SK-N-SH treated with all-trans-retinoic acid at 6 μM for 48 hours (cell line): ENCODE results near the gene TNS1.

Source experiments
- ATAC-seq: fragments of 200-7000 bp; cut with Tn5 transposase; 3 replicates; pipeline ENCODE4 v1.9.1; 2020; ENCODE audit warnings: mild to moderate bottlenecking, moderate library complexity
- ARNTL ChIP-seq: fragments of 450-650 bp; formaldehyde crosslinking; IDR thresholded peaks from 2 replicates; pipeline ENCODE4 v1.5.0; 2020; ENCODE audit warnings: low read depth, mild to moderate bottlenecking, moderate library complexity, borderline replicate concordance
- CSDC2 ChIP-seq: fragments of 250-450 bp; sonication (Bioruptor Pico); IDR thresholded peaks from 2 replicates; pipeline ENCODE4 v1.5.0; 2020; ENCODE audit warnings: mild to moderate bottlenecking, moderate library complexity
- GLIS3 ChIP-seq: fragments of 250-450 bp; sonication (Bioruptor Pico); IDR thresholded peaks from 2 replicates; pipeline ENCODE4 v1.5.0; 2020; ENCODE audit warnings: mild to moderate bottlenecking, moderate library complexity
- ISL1 ChIP-seq: fragments of 250-450 bp; sonication (Bioruptor Pico); IDR thresholded peaks from 2 replicates; pipeline ENCODE4 v2.1.2; 2022; ENCODE audit warnings: mild to moderate bottlenecking, moderate library complexity
- OSR1 ChIP-seq: fragments of 250-450 bp; sonication (Bioruptor Pico); IDR thresholded peaks from 2 replicates; pipeline ENCODE4 v1.8.0; 2022; ENCODE audit warnings: moderate library complexity, mild to moderate bottlenecking, inconsistent platforms
- PPARA ChIP-seq: fragments of 250-450 bp; sonication (Bioruptor Pico); IDR thresholded peaks from 2 replicates; pipeline ENCODE4 v1.5.0; 2020; ENCODE audit warnings: mild to moderate bottlenecking, borderline replicate concordance
- RARB ChIP-seq: fragments of 250-450 bp; sonication (Bioruptor Pico); IDR thresholded peaks from 2 replicates; pipeline ENCODE4 v1.8.0; 2021; ENCODE audit warnings: mild to moderate bottlenecking, moderate library complexity
- SNAI2 ChIP-seq: fragments of 250-450 bp; sonication (Bioruptor Pico); IDR thresholded peaks from 2 replicates; pipeline ENCODE4 v1.5.0; 2020; ENCODE audit warnings: mild to moderate bottlenecking, moderate library complexity
- TOX ChIP-seq: fragments of 250-450 bp; sonication (Bioruptor Pico); IDR thresholded peaks from 2 replicates; pipeline ENCODE4 v1.8.0; 2021; ENCODE audit warnings: mild to moderate bottlenecking, moderate library complexity, borderline replicate concordance
- ZC3H10 ChIP-seq: fragments of 250-450 bp; sonication (Bioruptor Pico); IDR thresholded peaks from 2 replicates; pipeline ENCODE4 v1.5.1; 2021; ENCODE audit warnings: mild to moderate bottlenecking, moderate library complexity
- ZFP30 ChIP-seq: fragments of 450-650 bp; formaldehyde crosslinking; IDR thresholded peaks from 2 replicates; pipeline ENCODE4 v1.5.0; 2022; ENCODE audit warnings: mild to moderate bottlenecking, moderate library complexity
- ZNF565 ChIP-seq: fragments of 450-650 bp; formaldehyde crosslinking; conservative IDR thresholded peaks from 2 replicates; pipeline ENCODE4 v1.5.0; 2020; ENCODE audit warnings: low read depth, mild to moderate bottlenecking, moderate library complexity
- ZNF70 ChIP-seq: fragments of 450-650 bp; formaldehyde crosslinking; IDR thresholded peaks from 2 replicates; pipeline ENCODE4 v1.5.0; 2020; ENCODE audit warnings: mild to moderate bottlenecking, moderate library complexity
- ZNF8 ChIP-seq: fragments of 450-650 bp; formaldehyde crosslinking; IDR thresholded peaks from 2 replicates; pipeline ENCODE4 v1.5.0; 2020; ENCODE audit warnings: mild to moderate bottlenecking, moderate library complexity
- TF ChIP-seq, protein P1 (sequence below): fragments of 250-450 bp; sonication (Bioruptor Pico); IDR thresholded peaks from 2 replicates; pipeline ENCODE4 v1.5.1; 2020; ENCODE audit warnings: low read depth, mild to moderate bottlenecking, moderate library complexity
- TF ChIP-seq, protein P2 (sequence below): fragments of 250-450 bp; sonication (Bioruptor Pico); IDR thresholded peaks from 2 replicates; pipeline ENCODE4 v1.8.0; 2021; ENCODE audit warnings: low read depth, mild to moderate bottlenecking, moderate library complexity, borderline replicate concordance
- TF ChIP-seq, protein P3 (sequence below): fragments of 250-450 bp; sonication (Bioruptor Pico); IDR thresholded peaks from 2 replicates; pipeline ENCODE4 v1.5.0; 2020; ENCODE audit warnings: mild to moderate bottlenecking, moderate library complexity
- TF ChIP-seq, protein P4 (sequence below): fragments of 250-450 bp; sonication (Bioruptor Pico); IDR thresholded peaks from 2 replicates; pipeline ENCODE4 v1.8.0; 2020; ENCODE audit warnings: mild to moderate bottlenecking, moderate library complexity, borderline replicate concordance

Gene TNS1

GRCh38 chr2:217842017-217842416, 160.8 kb downstream of the TNS1 start:
- no peak for ATAC-seq
- TF ChIP-seq RARB (CRISPR knock-in tag) (no peak), CSDC2 (CRISPR knock-in tag) (no peak), ZNF565 (CRISPR knock-in tag) (no peak), ISL1 (no peak), ZNF8 (CRISPR knock-in tag) (no peak), GLIS3 (CRISPR knock-in tag) (no peak), ZNF70 (CRISPR knock-in tag) (no peak), OSR1 (CRISPR knock-in tag) (no peak)
- TF ChIP-seq, protein P1, sequence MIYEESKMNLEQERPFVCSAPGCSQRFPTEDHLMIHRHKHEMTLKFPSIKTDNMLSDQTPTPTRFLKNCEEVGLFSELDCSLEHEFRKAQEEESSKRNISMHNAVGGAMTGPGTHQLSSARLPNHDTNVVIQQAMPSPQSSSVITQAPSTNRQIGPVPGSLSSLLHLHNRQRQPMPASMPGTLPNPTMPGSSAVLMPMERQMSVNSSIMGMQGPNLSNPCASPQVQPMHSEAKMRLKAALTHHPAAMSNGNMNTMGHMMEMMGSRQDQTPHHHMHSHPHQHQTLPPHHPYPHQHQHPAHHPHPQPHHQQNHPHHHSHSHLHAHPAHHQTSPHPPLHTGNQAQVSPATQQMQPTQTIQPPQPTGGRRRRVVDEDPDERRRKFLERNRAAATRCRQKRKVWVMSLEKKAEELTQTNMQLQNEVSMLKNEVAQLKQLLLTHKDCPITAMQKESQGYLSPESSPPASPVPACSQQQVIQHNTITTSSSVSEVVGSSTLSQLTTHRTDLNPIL: no peak
- TF ChIP-seq, protein P2, sequence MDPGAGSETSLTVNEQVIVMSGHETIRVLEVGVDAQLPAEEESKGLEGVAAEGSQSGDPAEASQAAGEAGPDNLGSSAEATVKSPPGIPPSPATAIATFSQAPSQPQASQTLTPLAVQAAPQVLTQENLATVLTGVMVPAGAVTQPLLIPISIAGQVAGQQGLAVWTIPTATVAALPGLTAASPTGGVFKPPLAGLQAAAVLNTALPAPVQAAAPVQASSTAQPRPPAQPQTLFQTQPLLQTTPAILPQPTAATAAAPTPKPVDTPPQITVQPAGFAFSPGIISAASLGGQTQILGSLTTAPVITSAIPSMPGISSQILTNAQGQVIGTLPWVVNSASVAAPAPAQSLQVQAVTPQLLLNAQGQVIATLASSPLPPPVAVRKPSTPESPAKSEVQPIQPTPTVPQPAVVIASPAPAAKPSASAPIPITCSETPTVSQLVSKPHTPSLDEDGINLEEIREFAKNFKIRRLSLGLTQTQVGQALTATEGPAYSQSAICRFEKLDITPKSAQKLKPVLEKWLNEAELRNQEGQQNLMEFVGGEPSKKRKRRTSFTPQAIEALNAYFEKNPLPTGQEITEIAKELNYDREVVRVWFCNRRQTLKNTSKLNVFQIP (CRISPR knock-in tag): no peak

- no peak; the same call in 2 of the 3 replicates for ATAC-seq
- TF ChIP-seq SNAI2 (CRISPR knock-in tag): no peak
- no peak for TF ChIP-seq RARB (CRISPR knock-in tag)
- no peak for TF ChIP-seq ZNF70 (CRISPR knock-in tag)
- TF ChIP-seq, protein P3, sequence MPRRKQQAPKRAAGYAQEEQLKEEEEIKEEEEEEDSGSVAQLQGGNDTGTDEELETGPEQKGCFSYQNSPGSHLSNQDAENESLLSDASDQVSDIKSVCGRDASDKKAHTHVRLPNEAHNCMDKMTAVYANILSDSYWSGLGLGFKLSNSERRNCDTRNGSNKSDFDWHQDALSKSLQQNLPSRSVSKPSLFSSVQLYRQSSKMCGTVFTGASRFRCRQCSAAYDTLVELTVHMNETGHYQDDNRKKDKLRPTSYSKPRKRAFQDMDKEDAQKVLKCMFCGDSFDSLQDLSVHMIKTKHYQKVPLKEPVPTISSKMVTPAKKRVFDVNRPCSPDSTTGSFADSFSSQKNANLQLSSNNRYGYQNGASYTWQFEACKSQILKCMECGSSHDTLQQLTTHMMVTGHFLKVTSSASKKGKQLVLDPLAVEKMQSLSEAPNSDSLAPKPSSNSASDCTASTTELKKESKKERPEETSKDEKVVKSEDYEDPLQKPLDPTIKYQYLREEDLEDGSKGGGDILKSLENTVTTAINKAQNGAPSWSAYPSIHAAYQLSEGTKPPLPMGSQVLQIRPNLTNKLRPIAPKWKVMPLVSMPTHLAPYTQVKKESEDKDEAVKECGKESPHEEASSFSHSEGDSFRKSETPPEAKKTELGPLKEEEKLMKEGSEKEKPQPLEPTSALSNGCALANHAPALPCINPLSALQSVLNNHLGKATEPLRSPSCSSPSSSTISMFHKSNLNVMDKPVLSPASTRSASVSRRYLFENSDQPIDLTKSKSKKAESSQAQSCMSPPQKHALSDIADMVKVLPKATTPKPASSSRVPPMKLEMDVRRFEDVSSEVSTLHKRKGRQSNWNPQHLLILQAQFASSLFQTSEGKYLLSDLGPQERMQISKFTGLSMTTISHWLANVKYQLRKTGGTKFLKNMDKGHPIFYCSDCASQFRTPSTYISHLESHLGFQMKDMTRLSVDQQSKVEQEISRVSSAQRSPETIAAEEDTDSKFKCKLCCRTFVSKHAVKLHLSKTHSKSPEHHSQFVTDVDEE (CRISPR knock-in tag): no peak
- TF ChIP-seq, protein P4, sequence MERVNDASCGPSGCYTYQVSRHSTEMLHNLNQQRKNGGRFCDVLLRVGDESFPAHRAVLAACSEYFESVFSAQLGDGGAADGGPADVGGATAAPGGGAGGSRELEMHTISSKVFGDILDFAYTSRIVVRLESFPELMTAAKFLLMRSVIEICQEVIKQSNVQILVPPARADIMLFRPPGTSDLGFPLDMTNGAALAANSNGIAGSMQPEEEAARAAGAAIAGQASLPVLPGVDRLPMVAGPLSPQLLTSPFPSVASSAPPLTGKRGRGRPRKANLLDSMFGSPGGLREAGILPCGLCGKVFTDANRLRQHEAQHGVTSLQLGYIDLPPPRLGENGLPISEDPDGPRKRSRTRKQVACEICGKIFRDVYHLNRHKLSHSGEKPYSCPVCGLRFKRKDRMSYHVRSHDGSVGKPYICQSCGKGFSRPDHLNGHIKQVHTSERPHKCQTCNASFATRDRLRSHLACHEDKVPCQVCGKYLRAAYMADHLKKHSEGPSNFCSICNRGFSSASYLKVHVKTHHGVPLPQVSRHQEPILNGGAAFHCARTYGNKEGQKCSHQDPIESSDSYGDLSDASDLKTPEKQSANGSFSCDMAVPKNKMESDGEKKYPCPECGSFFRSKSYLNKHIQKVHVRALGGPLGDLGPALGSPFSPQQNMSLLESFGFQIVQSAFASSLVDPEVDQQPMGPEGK: no peak
- no peak for TF ChIP-seq ZNF8 (CRISPR knock-in tag)
- TF ChIP-seq OSR1 (CRISPR knock-in tag): no peak
Observed at GRCh38 chr2:217840522-217840921, 162.3 kb downstream of the TNS1 start.

GRCh38 chr2:217839750-217840107, 163.1 kb downstream of the TNS1 start:
- ATAC-seq: no peak
- TF ChIP-seq ZC3H10 (no peak), ZNF70 (CRISPR knock-in tag) (no peak), TOX (CRISPR knock-in tag) (no peak)

DNA sequence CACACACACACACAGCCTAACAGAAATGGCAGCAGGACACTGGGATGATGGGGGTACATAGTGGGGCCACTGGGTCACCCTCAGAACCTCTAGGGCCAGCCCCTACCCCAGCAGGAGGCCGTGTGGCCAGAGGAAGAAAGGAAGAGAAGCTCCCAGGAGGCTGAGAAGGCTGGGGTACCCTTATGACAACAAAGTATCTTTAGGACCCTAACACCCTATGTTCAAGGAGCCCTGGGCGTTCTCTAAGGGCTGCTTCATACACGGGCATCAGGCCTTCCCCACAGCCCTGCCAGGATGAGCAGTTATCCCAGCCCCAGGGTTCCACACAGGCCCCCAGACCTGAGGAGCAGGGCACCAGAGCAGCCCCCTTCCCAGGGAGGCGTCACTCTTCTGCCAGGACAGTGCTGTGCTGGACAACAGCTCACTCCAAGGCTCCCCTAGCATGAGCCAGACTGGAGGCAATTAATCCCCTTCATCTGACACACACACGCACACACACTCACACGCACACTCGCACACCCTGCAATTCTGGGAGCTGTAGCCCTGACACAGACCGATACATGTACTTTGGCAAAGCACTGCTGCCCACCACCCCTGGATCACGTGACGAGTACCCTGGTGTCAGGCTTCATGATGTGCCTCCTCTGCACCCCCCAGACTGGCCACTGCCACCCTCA, 163.6 kb downstream of the TNS1 start:
- no peak for ATAC-seq
- no peak for TF ChIP-seq CSDC2 (CRISPR knock-in tag)
- no peak for TF ChIP-seq PPARA (CRISPR knock-in tag)
- no peak for TF ChIP-seq ZFP30 (CRISPR knock-in tag)
- TF ChIP-seq ARNTL: no peak
- no peak for TF ChIP-seq ISL1
- TF ChIP-seq, protein P3 (CRISPR knock-in tag): no peak
- TF ChIP-seq, all 23 proteins: peak for 0
